ENCODE measurements around the gene IRAK3. TPM values are rescaled to one million over a fixed set of nuclear protein-coding genes. Genes with fewer than 3 reads are reported as not detected.
A peak's percentile ranks its signal among the peaks of the same experiment; 100 is the strongest.

The IRAK3 gene
- total RNA-seq, 1 experiment from 2014 or later = 0.12 TPM

DNA sequence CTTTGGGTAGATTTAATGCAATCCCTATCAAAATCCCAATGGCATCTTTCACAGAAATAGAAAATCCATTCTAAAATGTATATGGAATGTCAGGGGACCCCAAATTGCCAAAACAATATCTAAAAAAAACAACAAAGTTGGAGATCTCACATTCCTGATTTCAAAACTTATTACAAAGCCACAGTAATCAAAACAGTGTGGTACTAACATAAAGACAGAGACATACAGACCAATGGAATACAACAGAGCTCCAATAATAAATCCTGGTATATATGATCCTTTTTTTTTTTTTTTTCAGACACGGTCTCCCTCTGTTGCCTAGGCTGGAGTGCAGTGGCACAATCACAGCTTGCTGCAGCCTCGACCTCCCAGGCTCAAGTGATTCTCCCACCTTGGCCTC is 23.9 kb upstream of the IRAK3 start:
- H2AFZ ChIP-seq (ENCODE audit: low read depth, low read length, poor library complexity, severe bottlenecking) = no peak overlapping the region
- no peaks in the 10 kb centered on the region for H4K20me1 ChIP-seq (ENCODE audit: insufficient read depth)
- H3K9me2 ChIP-seq (ENCODE audit: insufficient read depth) = no peaks in the 10 kb centered on the region
- H3K4me2 ChIP-seq (ENCODE audit: low read length) = no peak overlapping the region
- ChIA-PET POLR2A (no interaction called here), CTCF (interaction anchor here (1.0 kb wide), 1 partner anchor 20 kb away, joined by 3 read pairs; no protein-coding TSS in a partner anchor), RAD21 (ENCODE audit: low non-redundant PET in 1 of 2, low total read pairs in 2 of 2, uncharacterized antibody in 2 of 2, unreplicated experiment in 2 of 2) (no interaction called here)
- TF ChIP-seq CBX3 (IDR thresholded peaks at IDR 0.05; ENCODE audit: low read depth) (peak; percentile 49; the same call in 1 of the 2 replicates), ZFX (IDR thresholded peaks at IDR 0.05) (no peak)
- no peak overlapping the region for H3K4me3 ChIP-seq (replicated peaks in 1 of 2; ENCODE audit: low read depth in 1 of 2, low read length in 2 of 2)
- BruUV-seq (replicated peaks) = no TSS peak
- intact Hi-C loops (cut with micrococcal nuclease) = loop anchor here (5.0 kb wide), 1 partner anchor 33 kb away; the partner anchor contains the start of gene LLPH
- no peak for ATAC-seq
- peaks cover 0 to 7% of the 10 kb centered on the region in 2 experiments; a peak in 2 of 4 replicates for H3K9me3 ChIP-seq (ENCODE audit: control insufficient read depth in 1 of 2, insufficient read depth in 1 of 2, low read depth in 1 of 2, low read length in 2 of 2)
- H3K4me1 ChIP-seq (ENCODE audit: control insufficient read depth in 1 of 2, insufficient read depth in 2 of 2, low read length in 2 of 2) = peaks cover 4 to 13% of the 10 kb centered on the region in 2 experiments
- no peak overlapping the region for H3K27ac ChIP-seq (ENCODE audit: low read depth, low read length)
- peaks cover 81% of the 10 kb centered on the region for H3K79me2 ChIP-seq (ENCODE audit: insufficient read depth, low read length)
- peaks cover 0 to 18% of the 10 kb centered on the region in 2 experiments; a peak in 2 of 4 replicates for H3K36me3 ChIP-seq (ENCODE audit: control insufficient read depth in 1 of 2, insufficient read depth in 2 of 2, low read length in 2 of 2)
- DNase-seq (ENCODE audit: low read depth, low spot score) = no peak
- no peak overlapping the region for H3K9ac ChIP-seq (ENCODE audit: low read length)
- no peaks in the 10 kb centered on the region for H3K27me3 ChIP-seq (ENCODE audit: insufficient read depth, low read length)

DNA sequence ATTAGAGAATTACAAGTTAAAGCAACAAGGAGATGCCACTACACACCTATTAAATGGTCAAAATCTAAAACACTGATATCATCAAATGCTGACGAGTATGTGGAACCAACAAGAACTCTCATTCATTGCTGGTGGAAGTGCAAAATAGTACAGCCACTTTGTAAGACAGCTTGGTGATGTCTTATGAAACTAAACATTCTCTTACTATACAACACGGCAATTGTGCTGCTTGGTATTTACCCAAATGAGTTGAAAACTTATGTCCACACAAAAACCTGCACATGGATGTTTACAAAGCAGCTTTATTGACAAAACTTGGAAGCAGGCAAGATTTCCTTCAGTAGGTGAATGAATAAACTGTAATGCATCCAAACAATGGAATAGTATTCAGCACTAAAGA is 22.5 kb upstream of the IRAK3 start:
- intact Hi-C loops (cut with micrococcal nuclease) = loop anchor here (5.0 kb wide), 1 partner anchor 34 kb away; the partner anchor contains the start of gene LLPH
- Histone ChIP-seq H3K4me2 (ENCODE audit: low read length) (no peak overlapping the region), H3K79me2 (ENCODE audit: insufficient read depth, low read length) (peaks cover 74% of the 10 kb centered on the region), H2AFZ (ENCODE audit: low read depth, low read length, poor library complexity, severe bottlenecking) (no peak overlapping the region), H3K4me3 (replicated peaks in 1 of 2; ENCODE audit: low read depth in 1 of 2, low read length in 2 of 2) (no peak overlapping the region), H3K36me3 (ENCODE audit: control insufficient read depth in 1 of 2, insufficient read depth in 2 of 2, low read length in 2 of 2) (peaks cover 0 to 16% of the 10 kb centered on the region in 2 experiments; a peak in 2 of 4 replicates), H3K4me1 (ENCODE audit: control insufficient read depth in 1 of 2, insufficient read depth in 2 of 2, low read length in 2 of 2) (peaks cover 4 to 19% of the 10 kb centered on the region in 2 experiments), H3K9ac (ENCODE audit: low read length) (no peak overlapping the region), H3K9me3 (ENCODE audit: control insufficient read depth in 1 of 2, insufficient read depth in 1 of 2, low read depth in 1 of 2, low read length in 2 of 2) (peaks cover 0 to 7% of the 10 kb centered on the region in 2 experiments; a peak in 2 of 4 replicates), H3K27ac (ENCODE audit: low read depth, low read length) (no peak overlapping the region), H3K27me3 (ENCODE audit: insufficient read depth, low read length) (no peaks in the 10 kb centered on the region), H3K9me2 (ENCODE audit: insufficient read depth) (no peaks in the 10 kb centered on the region), H4K20me1 (ENCODE audit: insufficient read depth) (no peaks in the 10 kb centered on the region)
- CTCF ChIA-PET = no interaction called here
- POLR2A ChIA-PET = no interaction called here
- no TSS peak for BruUV-seq (replicated peaks)
- ATAC-seq (no peak), DNase-seq (ENCODE audit: low read depth, low spot score) (no peak)
- TF ChIP-seq ZNF274 (IDR thresholded peaks at IDR 0.05; ENCODE audit: low read depth, low read length) (no peak), EZH2 (IDR thresholded peaks at IDR 0.05) (no peak), FOSL1 (IDR thresholded peaks at IDR 0.05; ENCODE audit: low read depth) (no peak), ZFX (IDR thresholded peaks at IDR 0.05) (no peak), POLR2AphosphoS5 (IDR thresholded peaks at IDR 0.05; ENCODE audit: low read depth, low read length) (no peak), CBX3 (IDR thresholded peaks at IDR 0.05; ENCODE audit: low read depth) (no peak), RAD21 (IDR thresholded peaks at IDR 0.05; ENCODE audit: low read depth) (no peak), POLR2A (IDR thresholded peaks at IDR 0.05; ENCODE audit: borderline replicate concordance, extremely low read depth, insufficient read depth, insufficient read length) (no peak)
- TF ChIP-seq, protein P1, sequence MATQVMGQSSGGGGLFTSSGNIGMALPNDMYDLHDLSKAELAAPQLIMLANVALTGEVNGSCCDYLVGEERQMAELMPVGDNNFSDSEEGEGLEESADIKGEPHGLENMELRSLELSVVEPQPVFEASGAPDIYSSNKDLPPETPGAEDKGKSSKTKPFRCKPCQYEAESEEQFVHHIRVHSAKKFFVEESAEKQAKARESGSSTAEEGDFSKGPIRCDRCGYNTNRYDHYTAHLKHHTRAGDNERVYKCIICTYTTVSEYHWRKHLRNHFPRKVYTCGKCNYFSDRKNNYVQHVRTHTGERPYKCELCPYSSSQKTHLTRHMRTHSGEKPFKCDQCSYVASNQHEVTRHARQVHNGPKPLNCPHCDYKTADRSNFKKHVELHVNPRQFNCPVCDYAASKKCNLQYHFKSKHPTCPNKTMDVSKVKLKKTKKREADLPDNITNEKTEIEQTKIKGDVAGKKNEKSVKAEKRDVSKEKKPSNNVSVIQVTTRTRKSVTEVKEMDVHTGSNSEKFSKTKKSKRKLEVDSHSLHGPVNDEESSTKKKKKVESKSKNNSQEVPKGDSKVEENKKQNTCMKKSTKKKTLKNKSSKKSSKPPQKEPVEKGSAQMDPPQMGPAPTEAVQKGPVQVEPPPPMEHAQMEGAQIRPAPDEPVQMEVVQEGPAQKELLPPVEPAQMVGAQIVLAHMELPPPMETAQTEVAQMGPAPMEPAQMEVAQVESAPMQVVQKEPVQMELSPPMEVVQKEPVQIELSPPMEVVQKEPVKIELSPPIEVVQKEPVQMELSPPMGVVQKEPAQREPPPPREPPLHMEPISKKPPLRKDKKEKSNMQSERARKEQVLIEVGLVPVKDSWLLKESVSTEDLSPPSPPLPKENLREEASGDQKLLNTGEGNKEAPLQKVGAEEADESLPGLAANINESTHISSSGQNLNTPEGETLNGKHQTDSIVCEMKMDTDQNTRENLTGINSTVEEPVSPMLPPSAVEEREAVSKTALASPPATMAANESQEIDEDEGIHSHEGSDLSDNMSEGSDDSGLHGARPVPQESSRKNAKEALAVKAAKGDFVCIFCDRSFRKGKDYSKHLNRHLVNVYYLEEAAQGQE (IDR thresholded peaks at IDR 0.05; ENCODE audit: low read depth) = no peak
- RAD21 ChIA-PET (ENCODE audit: low non-redundant PET in 1 of 2, low total read pairs in 2 of 2, uncharacterized antibody in 2 of 2, unreplicated experiment in 2 of 2) = no interaction called here
